ENCODE results near the gene ARHGEF38.
A peak's percentile ranks its signal among the peaks of the same experiment; 100 is the strongest.

ARHGEF38 gene

DNA sequence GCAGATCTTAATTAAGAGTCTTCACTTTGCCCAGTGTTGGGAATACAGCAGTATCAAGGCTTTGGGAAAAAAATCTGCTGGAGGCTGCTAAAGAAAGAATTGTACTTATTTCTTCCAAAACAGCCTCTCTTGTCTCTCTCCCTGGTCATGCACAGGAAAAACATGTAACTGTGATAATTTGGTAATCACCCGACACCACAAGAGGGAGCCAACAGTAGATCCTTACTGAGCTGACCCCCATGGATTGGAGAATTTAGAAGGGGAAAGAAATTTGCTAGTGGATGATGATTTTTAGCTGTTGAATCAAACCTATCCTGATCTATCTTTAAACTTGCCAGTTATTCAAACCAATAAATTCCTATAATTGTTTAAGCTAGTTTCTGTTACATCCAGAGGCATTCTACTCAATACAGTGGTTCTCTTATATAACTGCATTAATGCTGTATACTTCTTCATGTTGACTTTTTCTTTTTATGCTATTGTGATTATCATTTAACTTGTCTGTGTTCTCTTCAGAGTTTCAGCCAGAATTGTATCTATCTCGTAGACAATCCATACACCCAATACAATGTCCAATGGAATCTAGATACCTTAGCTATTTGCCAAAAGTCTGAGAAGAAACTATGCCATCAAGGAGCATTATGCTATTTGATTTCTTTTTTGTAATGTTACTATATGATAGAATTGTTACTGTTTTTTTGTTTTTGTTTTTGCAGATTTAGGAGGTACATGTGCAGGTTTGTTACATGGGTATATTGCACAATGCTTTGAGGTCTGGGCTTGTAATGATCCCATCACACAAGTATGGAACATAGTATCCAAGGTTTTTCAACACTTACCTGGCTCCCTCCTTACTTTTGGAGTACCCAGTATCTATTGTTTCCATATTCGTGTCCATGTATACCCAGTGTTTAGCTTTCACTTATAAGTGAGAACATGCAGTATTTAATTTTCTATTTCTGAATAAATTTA is 31.3 kb upstream of the ARHGEF38 start:
- ChIA-PET CTCF (interaction anchor here (0.6 to 2.8 kb wide), 18 partner anchors 15 to 787 kb away, joined by 3 to 40 read pairs (median 5); no protein-coding TSS in a partner anchor), POLR2A (interaction anchor here (1.3 kb wide), 1 partner anchor 47 kb away, joined by 5 read pairs; the partner anchor contains the start of gene PPA2)
- H3K4me1 ChIP-seq (ENCODE audit: control insufficient read depth, insufficient read depth, low read length) = no peaks in the 10 kb centered on the region

DNA sequence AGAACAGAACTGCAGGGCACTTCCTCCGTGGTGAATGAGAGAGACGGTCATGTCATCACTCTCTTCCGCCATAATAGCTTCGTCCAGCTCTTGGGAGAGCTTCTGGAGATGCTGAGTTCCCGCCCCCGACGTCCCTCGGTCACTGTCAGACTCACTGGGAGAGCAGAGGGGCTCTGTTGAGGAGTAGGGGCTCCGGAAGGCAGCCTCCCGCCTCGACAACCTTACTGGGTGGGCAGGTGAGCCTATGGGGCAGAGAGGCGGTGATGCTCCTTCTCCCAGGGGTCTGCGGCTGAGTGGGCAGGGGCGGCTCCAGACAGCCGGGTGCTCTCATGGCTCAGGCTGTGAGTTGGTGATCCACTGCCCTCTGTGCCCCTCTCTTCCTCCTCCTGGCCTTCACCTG is 25.8 kb upstream of the ARHGEF38 start:
- ChIA-PET POLR2A (no interaction called here), CTCF (interaction anchor here (0.9 kb wide), 1 partner anchor 140 kb away, joined by 3 read pairs; no protein-coding TSS in a partner anchor)
- Histone ChIP-seq H3K4me3 (ENCODE audit: low read depth, low read length) (no peak overlapping the region), H3K36me3 (ENCODE audit: control insufficient read depth in 2 of 2, insufficient read depth in 1 of 2, low read length in 2 of 2) (no peaks in the 10 kb centered on the region), H3K4me1 (ENCODE audit: control insufficient read depth, insufficient read depth, low read length) (no peaks in the 10 kb centered on the region), H3K9me3 (ENCODE audit: control insufficient read depth, insufficient read depth, low read depth, low read length) (no peaks in the 10 kb centered on the region), H3K27ac (ENCODE audit: extremely low read depth, low read depth, low read length) (no peak overlapping the region)
- no peak for TF ChIP-seq IKZF3 (tag by site-specific recombination; IDR thresholded peaks at IDR 0.05)
- TF ChIP-seq KLF7 (tag by site-specific recombination; IDR thresholded peaks at IDR 0.05; ENCODE audit: borderline replicate concordance) = no peak
- TF ChIP-seq ZNF596 (tag by site-specific recombination; IDR thresholded peaks at IDR 0.05) = no peak
- TF ChIP-seq ZNF776 (tag by site-specific recombination; IDR thresholded peaks at IDR 0.05; ENCODE audit: borderline replicate concordance) = no peak
- no peak for TF ChIP-seq YY2 (tag by site-specific recombination; IDR thresholded peaks at IDR 0.05)
- no peak for TF ChIP-seq MEIS1 (CRISPR knock-in tag; IDR thresholded peaks at IDR 0.05; ENCODE audit: borderline replicate concordance)
- TF ChIP-seq ZNF366 (tag by site-specific recombination; conservative IDR thresholded peaks at IDR 0.05) = no peak
- TF ChIP-seq, protein P1, sequence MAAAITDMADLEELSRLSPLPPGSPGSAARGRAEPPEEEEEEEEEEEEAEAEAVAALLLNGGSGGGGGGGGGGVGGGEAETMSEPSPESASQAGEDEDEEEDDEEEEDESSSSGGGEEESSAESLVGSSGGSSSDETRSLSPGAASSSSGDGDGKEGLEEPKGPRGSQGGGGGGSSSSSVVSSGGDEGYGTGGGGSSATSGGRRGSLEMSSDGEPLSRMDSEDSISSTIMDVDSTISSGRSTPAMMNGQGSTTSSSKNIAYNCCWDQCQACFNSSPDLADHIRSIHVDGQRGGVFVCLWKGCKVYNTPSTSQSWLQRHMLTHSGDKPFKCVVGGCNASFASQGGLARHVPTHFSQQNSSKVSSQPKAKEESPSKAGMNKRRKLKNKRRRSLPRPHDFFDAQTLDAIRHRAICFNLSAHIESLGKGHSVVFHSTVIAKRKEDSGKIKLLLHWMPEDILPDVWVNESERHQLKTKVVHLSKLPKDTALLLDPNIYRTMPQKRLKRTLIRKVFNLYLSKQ (tag by site-specific recombination; IDR thresholded peaks at IDR 0.05; ENCODE audit: borderline replicate concordance) = no peak
- TF ChIP-seq, protein P2, sequence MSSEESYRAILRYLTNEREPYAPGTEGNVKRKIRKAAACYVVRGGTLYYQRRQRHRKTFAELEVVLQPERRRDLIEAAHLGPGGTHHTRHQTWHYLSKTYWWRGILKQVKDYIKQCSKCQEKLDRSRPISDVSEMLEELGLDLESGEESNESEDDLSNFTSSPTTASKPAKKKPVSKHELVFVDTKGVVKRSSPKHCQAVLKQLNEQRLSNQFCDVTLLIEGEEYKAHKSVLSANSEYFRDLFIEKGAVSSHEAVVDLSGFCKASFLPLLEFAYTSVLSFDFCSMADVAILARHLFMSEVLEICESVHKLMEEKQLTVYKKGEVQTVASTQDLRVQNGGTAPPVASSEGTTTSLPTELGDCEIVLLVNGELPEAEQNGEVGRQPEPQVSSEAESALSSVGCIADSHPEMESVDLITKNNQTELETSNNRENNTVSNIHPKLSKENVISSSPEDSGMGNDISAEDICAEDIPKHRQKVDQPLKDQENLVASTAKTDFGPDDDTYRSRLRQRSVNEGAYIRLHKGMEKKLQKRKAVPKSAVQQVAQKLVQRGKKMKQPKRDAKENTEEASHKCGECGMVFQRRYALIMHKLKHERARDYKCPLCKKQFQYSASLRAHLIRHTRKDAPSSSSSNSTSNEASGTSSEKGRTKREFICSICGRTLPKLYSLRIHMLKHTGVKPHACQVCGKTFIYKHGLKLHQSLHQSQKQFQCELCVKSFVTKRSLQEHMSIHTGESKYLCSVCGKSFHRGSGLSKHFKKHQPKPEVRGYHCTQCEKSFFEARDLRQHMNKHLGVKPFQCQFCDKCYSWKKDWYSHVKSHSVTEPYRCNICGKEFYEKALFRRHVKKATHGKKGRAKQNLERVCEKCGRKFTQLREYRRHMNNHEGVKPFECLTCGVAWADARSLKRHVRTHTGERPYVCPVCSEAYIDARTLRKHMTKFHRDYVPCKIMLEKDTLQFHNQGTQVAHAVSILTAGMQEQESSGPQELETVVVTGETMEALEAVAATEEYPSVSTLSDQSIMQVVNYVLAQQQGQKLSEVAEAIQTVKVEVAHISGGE (tag by site-specific recombination; conservative IDR thresholded peaks at IDR 0.05; ENCODE audit: low read depth) = no peak
- no peak for TF ChIP-seq ZNF785 (tag by site-specific recombination; IDR thresholded peaks at IDR 0.05)
- no peak for TF ChIP-seq ZNF654 (tag by site-specific recombination; IDR thresholded peaks at IDR 0.05; ENCODE audit: low read depth)
- TF ChIP-seq, protein P3, sequence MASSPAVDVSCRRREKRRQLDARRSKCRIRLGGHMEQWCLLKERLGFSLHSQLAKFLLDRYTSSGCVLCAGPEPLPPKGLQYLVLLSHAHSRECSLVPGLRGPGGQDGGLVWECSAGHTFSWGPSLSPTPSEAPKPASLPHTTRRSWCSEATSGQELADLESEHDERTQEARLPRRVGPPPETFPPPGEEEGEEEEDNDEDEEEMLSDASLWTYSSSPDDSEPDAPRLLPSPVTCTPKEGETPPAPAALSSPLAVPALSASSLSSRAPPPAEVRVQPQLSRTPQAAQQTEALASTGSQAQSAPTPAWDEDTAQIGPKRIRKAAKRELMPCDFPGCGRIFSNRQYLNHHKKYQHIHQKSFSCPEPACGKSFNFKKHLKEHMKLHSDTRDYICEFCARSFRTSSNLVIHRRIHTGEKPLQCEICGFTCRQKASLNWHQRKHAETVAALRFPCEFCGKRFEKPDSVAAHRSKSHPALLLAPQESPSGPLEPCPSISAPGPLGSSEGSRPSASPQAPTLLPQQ (tag by site-specific recombination; IDR thresholded peaks at IDR 0.05) = no peak
- TF ChIP-seq, protein P4, sequence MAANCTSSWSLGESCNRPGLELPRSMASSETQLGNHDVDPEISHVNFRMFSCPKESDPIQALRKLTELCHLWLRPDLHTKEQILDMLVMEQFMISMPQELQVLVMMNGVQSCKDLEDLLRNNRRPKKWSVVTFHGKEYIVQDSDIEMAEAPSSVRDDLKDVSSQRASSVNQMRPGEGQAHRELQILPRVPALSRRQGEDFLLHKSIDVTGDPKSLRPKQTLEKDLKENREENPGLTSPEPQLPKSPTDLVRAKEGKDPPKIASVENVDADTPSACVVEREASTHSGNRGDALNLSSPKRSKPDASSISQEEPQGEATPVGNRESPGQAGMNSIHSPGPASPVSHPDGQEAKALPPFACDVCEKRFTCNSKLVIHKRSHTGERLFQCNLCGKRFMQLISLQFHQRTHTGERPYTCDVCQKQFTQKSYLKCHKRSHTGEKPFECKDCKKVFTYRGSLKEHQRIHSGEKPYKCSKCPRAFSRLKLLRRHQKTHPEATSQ (tag by site-specific recombination; IDR thresholded peaks at IDR 0.05) = no peak
- TF ChIP-seq KLF9 (tag by site-specific recombination; IDR thresholded peaks at IDR 0.05; ENCODE audit: low read depth) = no peak
- TF ChIP-seq ZNF24 (tag by site-specific recombination; IDR thresholded peaks at IDR 0.05) = no peak
- TF ChIP-seq, protein P5, sequence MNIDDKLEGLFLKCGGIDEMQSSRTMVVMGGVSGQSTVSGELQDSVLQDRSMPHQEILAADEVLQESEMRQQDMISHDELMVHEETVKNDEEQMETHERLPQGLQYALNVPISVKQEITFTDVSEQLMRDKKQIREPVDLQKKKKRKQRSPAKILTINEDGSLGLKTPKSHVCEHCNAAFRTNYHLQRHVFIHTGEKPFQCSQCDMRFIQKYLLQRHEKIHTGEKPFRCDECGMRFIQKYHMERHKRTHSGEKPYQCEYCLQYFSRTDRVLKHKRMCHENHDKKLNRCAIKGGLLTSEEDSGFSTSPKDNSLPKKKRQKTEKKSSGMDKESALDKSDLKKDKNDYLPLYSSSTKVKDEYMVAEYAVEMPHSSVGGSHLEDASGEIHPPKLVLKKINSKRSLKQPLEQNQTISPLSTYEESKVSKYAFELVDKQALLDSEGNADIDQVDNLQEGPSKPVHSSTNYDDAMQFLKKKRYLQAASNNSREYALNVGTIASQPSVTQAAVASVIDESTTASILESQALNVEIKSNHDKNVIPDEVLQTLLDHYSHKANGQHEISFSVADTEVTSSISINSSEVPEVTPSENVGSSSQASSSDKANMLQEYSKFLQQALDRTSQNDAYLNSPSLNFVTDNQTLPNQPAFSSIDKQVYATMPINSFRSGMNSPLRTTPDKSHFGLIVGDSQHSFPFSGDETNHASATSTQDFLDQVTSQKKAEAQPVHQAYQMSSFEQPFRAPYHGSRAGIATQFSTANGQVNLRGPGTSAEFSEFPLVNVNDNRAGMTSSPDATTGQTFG (tag by site-specific recombination; IDR thresholded peaks at IDR 0.05; ENCODE audit: borderline replicate concordance) = no peak

More for the DNA sequence above, 31.3 kb upstream of the ARHGEF38 start:
- H3K36me3 ChIP-seq (ENCODE audit: control insufficient read depth in 2 of 2, insufficient read depth in 1 of 2, low read length in 2 of 2) = no peaks in the 10 kb centered on the region
- no peak overlapping the region for H3K4me3 ChIP-seq (ENCODE audit: low read depth, low read length)
- H3K9me3 ChIP-seq (ENCODE audit: control insufficient read depth, insufficient read depth, low read depth, low read length) = no peaks in the 10 kb centered on the region
- no peak overlapping the region for H3K27ac ChIP-seq (ENCODE audit: extremely low read depth, low read depth, low read length)
- TF ChIP-seq, protein P6, sequence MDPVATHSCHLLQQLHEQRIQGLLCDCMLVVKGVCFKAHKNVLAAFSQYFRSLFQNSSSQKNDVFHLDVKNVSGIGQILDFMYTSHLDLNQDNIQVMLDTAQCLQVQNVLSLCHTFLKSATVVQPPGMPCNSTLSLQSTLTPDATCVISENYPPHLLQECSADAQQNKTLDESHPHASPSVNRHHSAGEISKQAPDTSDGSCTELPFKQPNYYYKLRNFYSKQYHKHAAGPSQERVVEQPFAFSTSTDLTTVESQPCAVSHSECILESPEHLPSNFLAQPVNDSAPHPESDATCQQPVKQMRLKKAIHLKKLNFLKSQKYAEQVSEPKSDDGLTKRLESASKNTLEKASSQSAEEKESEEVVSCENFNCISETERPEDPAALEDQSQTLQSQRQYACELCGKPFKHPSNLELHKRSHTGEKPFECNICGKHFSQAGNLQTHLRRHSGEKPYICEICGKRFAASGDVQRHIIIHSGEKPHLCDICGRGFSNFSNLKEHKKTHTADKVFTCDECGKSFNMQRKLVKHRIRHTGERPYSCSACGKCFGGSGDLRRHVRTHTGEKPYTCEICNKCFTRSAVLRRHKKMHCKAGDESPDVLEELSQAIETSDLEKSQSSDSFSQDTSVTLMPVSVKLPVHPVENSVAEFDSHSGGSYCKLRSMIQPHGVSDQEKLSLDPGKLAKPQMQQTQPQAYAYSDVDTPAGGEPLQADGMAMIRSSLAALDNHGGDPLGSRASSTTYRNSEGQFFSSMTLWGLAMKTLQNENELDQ (tag by site-specific recombination; IDR thresholded peaks at IDR 0.05; ENCODE audit: low read depth) = no peak
- TF ChIP-seq ZNF654 (tag by site-specific recombination; IDR thresholded peaks at IDR 0.05; ENCODE audit: low read depth) (peak; percentile 54), ZNF175 (tag by site-specific recombination; IDR thresholded peaks at IDR 0.05) (no peak), ZSCAN30 (tag by site-specific recombination; IDR thresholded peaks at IDR 0.05) (peak; percentile 35; the same call in 1 of the 2 replicates)

All from HEK293 (cell line).